HG03571 (cell line): ENCODE results near the gene VAC14.
"Not testable (repeated sequence)": the region's sequence is repeated elsewhere in the genome, so short reads cannot be mapped to it uniquely, and the experiment has no call there.

Source experiments
- ATAC-seq: cut with Tn5 transposase; IDR thresholded peaks from one replicate; pipeline ENCODE4 v1.9.1; 2021; ENCODE audit not compliant: unreplicated experiment

The VAC14 gene

DNA sequence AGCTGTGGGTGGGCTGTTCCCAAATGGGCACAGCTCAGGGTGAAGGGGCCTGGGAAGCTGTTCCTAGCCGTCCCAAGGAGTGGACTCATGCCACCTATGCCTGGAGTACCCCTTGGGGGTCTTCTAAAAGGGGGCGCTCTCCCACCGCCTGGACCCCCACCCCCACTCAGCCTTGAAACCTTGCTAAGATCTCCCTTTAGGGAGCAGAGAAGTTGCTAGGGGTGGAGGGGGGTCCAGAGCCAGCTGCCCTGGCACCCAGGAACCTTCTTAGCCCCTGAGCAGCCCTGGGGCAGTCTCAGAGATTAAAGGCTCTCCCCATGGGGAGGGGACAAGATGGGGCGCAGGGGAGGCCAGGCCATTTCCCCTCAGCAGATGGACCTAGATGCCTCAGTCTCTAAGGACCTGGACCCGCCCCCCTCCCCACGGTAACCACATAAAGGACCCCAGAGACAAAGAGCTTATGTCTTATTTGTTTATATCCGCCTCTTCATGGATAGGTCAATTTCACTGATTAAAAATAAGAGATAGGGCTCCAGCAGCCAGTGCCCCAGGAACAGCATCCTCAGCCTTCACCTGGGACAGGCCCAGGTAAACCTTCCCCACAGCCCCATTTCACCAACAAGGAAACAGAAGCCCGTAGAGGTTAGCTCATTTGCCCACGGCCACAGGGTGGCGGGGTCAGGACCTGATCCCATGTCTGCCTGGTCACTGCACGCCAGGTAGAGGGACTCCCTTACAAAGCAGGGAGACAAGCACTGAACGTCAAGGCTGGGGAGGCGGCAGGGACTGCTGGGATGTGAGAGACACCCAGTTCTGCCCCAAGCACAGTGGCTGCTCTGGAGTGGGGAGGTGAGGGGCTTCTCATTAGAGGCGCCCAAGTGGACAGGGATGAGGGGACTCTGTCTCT, 118.5 kb downstream of the VAC14 start:
- ATAC-seq, result no peak

DNA sequence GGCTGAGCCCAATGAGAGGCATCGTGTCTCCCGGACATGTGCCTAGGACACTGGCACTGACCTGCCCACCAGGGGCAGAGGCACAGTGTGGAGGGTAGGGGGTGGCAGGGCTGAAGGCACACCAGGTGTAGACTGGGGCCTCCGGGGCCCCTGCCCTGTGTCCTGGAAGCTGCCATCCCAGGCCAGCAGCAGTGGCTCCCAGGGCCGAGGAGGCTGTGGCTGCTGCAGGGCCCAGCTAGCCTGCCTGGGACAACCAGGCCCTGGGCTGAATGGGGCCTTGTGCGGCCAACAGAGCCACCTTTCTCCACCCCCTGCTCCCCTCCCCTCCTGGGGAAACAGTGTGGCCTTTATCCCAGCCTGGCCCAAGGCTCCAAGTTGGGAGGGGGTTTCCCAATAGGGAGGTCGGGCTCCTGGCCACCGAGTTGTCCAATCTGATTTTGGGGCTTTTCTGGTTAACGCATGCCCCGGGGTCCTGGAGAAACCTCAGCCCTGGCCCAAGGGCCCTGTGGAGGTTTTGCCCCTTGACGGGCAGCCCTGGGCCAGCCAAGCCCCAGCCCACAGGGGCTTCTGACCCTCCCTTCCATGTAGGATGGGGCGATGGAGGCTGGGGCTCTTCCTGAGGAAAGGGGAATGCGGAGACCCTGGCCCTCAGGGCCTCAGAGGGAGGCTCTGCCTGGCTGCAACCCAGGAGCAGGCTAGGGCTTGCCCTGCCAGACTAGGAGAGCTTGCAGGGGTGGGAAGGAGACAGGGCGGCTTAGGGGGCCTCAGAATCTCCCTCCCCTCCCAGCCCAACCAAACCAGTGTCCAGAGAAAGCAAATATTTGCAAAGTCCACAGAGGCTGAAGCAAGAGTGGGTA, 119.3 kb downstream of the VAC14 start:
- no peak for ATAC-seq

DNA sequence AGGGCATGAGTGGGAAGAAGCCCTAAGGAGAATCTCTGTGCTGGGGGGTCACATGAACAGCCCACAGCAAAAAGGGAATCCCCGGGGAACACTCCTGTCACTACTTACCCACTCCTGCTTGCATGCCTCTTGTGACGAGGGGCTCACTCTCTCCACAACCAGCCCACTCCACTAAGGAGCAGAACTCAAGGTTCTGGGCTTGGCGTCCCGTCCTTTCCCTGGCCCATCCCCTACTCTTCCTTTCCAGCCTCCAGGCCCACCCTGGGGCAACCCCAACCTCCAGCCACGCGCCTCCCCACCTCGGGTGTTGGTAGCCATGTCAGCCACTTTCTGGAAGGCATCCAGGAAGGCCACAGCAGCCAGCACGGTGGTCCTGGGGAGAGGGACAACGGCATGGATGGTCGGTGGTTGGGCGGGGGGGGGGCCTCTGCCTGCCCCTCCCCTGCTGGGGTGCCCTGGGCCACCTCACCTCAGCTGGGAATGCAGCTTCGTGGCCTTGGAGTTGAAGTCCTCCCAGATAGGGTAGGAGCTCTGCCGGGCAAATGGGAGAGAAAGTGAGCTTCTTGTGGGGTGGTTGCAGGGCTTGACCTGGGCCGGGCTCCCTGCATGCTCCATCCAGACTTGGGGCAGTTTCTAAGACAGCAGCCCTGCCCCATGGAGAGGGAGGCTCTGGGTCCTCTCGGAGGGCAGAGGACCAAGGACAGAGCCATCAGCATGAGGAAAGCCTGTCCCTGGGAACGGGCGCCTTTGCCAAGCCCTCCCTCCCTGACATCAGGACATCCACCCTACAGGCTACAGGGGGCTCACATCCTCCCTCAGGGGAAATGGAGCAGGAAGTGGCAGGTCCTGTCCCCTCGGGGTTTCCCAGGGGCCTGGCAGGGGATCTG, 120.2 kb downstream of the VAC14 start:
- ATAC-seq, result no peak

DNA sequence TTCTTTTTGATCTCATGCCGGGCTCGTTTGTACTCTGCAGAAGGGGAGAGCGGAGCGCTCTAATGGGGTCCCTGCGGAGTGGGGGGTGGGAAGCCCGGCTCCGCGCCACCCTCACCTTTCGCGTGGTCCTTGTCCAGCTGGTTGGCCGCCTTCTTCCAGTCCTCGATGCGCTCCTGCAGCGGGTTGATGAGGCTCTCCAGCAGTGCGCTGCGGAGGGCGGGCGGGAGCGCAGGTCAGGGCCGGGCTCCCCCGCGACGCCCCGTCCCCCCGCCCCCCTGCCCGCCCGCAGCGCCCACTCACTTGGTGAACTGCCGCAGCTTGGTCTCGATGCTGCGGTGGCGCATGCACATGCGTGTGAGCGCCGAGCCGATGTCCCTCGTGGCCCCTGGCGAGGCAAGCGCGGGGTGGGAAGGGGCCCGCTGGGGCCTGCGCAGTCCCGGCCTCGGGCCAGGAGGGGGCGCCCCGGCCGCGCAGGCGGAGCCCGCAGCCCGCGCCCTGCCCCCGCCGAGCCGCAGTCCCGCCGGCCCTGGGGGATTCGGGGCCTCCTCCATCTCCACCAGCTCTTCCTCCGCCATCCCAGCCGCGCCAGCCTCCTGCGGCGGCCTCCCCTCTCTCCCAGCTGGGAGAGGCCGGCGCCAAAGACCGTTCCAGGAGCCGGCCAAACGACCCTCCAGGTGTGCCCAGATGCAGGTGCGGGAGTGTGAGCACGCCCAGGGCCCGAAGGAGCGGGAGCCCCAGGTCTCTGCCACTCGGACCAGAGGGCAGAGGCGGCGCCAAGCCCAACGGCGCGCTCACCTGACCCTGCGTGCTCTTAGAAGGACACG, 121.1 kb downstream of the VAC14 start:
- ATAC-seq, result no peak

DNA sequence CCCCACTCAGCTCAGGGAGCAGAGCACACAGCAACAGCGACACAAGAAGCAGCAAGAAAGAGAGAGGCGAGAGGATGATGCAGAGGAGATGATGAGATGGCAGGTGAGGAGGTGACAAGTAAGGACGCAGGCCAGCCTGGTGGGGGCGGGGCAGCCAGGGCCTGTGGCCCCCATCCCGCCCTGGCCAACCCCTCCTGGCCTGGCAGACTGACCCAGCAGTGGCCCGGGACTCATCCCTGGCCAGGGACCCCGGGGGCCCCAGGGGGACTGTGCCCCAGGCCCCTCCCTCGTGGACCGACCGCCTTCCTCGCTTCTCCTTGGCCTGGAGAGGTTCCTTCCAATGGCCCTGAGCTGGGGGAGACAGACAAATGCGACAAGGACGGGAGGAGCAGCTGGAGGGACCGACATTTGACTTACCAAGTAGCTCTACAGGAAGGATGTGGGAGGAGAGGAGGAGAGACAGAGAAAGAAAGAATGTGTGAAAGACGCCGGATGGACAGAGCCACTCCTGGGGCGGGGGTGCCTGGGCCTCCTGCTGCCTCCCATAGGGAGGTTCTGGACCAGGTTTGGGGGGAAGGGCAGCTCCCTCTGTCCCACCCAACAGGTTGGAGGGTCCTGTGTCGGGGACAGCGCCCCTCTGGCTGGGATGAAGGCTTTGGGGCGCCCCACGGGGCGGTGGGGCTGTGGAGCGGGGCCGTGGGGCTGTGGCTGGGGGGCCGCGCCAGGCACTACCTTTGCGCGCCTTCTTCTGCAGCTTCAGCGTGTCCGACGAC, 121.9 kb downstream of the VAC14 start:
- no peak for ATAC-seq

DNA sequence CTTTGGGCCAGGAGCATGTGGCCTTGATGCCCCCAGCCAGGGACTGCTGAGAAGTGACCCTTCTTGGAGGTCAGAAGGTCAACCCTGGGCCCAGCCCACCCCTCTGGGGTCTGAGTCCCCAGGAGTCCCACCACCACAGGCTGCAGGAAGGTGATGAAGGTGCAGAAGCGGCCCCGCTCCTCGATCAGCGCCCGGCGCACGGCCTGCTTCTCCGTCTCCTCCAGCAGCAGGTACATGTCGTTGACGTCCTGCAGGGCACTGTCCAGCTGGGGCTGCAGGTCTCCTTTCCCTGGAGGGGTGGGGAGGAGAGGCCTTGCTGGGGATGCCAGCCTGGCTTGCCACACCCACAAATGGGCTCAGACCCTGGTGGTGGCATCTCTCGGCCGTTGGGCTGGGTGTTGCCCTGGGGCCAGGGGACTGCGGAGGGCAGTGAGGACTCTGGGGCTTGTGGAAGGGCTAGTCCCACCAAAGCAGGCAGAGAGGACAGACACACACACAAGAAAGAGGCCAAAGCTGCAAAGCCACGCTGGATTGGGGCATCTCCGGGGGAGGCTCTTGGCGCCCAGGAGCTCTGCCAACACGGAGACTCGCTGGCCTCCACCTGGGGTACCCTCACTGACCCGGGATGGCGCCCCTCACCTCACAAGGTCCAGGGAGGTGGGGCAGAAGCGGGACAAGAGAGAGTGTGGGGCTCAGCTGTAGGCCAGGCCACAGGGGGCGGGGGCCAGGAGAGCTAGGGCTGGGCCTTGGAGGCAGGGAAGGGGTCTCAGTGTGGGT, 122.6 kb downstream of the VAC14 start:
- no peak for ATAC-seq

DNA sequence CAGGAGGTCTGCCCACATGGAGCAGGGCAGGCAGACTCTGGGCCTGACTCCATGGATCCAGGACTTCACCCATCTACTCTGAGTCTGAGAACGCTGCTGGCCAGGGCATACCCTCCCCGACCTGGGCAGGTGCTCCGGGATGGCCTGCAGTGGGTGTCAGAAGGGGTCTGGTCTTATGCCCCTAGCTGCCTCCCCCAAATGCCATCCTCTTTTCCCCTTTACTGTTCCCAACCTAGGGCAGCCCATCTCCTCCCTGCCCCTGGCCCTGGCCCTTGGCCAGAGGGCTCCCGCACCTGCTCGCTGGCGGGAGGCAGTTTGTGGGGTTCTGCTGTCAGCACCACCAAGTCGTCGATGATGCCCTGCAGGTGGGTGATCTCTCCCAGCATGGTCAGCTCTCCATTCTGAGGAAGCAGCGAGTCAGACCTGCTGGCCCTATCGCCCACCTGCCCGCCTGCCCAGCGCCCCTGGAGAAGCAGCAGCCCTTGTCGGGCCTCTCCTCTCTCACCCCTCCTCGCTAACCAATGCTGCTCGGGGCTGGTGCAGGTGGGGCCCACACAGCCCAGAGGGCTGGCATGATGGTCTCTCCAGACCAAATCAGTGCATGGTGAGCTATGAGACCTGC, 123.3 kb downstream of the VAC14 start:
- ATAC-seq, result no peak

DNA sequence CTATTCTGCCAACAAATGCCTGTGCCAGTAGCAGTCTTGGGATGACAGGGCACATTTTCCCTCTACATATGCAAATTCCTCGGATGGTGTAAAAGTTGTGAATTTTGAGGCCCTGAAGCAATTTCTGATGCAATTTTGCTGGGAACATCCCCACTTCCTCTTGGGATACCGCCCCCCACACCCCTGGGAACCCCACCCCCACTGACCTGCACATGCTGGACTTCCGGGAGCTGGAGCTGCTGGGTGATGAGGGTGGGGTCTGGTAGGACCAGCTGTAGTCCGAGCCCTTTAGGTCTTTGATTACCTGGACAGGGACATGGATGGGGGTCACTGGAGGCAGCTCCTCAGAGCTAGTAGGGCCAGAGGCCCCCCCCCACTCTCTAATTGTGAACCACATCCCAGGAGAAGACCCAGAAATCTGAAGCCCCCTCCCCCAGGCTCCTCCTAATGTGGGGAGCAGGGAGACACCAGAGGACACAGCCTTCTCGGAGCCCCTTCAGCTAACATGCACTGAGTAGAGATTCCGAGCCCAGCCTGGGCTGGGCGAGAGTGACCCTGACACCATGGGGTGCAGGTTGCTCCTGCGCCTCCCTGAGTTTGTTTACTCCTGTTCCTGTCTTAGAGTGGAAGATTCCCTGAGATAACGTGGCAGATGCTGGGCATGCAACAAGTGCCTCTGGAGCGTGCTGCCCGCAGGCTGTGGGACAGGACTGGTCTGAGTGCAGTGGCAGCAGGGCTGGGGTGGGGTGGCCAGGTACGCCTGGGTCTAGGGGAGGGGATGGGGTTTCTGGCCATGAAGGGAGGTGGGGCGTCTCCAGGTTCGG, 124.1 kb downstream of the VAC14 start:
- ATAC-seq, result no peak

DNA sequence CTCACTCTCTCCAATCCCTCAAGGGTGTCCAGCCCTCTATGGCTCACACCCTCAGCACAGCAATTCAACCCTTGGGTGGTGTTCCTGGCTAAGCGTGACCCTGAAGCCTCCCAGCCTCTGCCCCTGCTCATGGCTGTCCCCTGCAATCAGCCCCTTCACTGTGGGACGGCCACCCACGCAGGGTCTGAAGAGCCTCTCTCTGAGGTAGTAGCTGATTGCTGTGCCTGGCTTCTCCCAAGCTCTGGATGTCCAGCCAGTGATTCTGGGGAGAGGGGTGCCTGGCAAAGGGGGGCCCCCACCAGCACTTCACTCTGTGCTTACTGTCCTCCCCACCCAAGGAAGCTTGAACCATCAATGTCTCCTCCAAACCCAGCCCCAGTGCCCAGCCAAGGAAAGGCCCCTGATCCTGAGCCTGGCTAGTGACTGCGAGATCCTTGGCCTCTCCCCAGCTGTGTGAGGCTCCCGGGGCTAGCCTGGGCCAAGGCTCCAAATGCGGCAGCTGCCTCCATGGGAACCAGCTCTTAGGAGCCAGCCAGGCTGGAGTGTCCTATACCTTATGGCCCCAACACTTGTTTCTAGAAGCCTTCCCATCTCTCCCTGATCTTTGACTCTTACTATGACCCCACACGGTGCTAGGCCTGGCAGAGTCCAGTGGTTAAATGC, 125.0 kb downstream of the VAC14 start:
- no peak for ATAC-seq

DNA sequence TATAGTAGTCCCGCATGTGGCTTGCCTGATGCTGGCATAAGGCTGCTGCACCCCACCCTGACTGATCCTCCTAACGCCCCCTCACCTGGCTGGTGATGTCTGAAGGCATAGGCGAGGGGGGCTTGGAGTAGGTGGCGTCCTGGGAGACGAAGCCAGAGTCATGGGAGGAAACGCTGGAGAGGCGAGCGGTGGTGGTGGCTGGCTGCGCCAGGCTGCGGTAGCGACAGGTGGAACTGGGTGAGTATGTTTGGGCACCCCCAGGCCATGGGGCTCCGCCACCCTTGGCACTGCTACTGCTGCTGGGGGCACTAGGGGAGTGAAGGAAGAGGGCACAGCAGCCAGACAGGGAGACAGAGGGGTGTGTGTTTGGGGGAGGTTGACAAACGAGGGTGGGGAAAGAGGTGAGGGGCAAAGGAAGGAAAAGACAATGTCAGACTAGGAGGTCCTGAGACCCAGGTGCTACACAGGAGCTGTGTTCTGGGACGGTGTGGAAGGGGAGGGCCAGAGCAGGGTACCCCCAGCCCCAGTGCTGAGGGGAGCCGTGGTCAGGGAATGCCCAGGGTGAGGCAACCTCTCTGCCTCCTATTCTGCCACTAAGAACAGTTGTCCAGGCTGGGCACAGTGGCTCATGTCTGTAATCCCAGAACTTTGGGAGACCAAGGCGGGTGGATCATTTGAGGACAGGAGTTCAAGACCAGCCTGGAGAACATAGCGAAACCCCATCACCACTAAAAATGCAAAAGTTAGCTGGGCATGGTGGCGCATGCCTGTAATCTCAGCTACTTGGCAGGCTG, 126.5 kb downstream of the VAC14 start:
- no peak for ATAC-seq

DNA sequence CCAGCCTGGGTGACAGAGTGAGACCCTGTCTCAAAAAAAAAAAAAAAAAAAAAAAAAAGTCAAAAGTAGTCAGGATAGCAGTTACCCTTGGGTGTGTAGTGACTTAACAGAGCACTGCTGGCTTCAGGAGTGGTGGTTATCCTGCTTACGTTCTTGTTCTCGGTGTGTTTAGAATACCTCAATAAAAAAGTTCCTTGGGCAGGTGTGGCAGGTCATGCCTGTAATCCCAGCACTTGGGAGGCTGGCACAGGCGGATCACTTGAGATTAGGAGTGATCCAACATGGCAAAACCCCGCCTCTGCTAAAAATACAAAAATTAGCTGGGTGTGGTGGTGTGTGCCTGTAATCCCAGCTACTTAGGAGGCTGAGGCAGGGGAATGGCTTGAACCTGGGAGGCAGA, 130.0 kb downstream of the VAC14 start:
- not testable (repeated sequence) for ATAC-seq

DNA sequence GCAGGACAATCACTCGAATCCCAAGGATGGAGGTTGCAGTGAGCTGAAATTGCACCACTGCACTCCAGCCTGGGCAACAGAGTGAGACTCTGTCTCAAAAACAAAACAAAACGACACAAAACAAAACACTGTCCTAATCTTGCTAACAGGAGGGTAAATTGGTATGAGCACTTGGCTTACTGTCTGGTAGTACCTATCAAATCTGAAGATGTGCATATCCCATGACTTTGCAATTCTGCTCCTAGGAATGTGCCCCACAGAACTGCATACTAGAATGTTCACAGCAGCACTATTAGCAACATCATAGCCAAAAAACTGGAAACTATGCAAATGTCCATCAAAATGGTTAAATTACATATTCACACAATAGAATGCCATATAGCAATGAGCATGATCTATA, 130.8 kb downstream of the VAC14 start:
- no peak for ATAC-seq

DNA sequence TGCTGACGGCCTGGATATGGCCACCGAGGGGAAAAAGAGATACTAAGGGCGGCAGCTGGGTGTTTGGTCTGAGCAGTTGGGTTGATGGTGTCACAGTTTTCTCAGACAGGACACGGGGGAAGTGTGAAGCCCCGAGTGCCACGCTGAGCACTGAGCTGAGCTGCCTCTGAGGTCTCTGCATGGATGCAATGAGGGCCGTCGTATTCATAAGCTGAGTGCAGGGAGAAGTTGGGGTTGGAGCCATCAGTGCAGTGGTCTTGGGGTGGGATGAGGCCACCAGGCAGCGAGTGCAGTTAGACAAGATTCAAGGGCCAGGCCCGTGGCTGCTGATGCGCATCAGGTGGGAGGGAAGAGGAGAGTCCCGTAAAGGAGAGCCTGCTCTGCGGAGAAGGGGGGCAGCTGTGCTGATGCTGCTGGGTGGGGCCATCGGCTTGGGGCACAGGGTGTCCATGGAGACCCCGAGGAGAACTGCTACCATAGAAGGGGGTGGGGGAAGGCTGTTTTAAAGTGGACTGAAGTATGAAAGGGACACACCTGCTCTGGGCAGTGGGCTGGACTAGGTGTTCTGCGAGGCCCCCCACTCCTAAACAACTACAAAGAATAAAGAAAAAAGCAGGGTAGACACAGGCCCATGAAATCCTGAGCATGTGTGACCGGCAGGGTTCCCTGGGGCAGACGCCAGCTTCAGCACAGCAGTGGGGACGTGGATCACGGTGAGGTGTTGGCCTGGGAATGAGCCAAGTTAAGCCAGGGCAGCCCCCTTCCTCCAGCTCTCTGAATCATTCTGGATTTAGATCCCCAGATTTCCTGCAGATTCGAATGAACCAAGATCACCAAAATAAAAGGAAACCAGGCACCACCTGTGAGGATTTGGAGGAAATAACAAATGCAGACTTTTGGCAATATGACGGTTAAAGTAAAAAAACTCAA, 134.9 kb downstream of the VAC14 start:
- no peak for ATAC-seq

DNA sequence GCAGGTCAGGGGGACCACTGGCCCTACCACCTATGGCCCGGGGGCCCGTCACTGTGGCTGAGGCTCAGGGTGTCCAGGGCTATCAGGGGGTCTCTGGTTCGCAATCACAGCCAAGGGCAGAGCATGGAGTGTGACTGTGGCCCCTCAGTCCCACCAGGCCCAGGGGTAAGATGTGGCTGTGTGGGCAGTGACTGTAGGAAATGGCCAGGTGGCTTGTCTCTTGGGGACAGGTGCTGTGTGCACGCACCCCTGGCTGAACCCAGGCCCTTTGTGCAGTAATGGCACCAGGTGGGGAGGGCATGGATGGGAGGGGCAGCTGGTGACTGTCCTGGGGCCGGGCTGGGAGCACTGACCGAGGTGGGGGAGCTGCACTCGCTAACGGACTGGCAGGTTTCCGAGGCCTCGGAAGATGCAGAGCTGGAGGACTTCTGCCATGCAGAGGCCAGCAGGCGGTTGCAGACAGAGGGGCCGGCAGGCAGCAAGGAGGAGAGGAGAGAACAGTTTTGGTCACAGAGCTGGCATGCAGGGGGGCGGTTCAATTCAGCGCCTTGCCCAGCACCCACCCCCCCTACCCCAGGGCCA, 135.8 kb downstream of the VAC14 start:
- ATAC-seq, result no peak
